Astrocyte (in vitro differentiated cells and primary cell): ENCODE results near the gene TOB1. TPM values are rescaled to one million over a fixed set of nuclear protein-coding genes. Genes with fewer than 3 reads are reported as not detected.
A peak's percentile ranks its signal among the peaks of the same experiment; 100 is the strongest.

Experiments used
- DNase-seq: peaks from one replicate; pipeline ENCODE4 v3.0.0-alpha.2; 2010; ENCODE audit warnings: low read depth
- FAIRE-seq: peaks from 2 replicates; lab custom pipeline; 2011; peaks lifted over from hg19 to GRCh38; lab: Jason Lieb, UNC
- H2AFZ ChIP-seq: 2 replicates; pipeline ENCODE4 v1.6.0; 2012; ENCODE audit warnings: low read depth, low read length, inconsistent platforms
- H3K27ac ChIP-seq: 2 replicates; pipeline ENCODE4 v1.5.1; 2011; ENCODE audit warnings: low read depth, low read length, inconsistent platforms
- H3K27me3 ChIP-seq: 2 replicates; pipeline ENCODE4 v1.6.0; 2011; ENCODE audit warnings: low read length, inconsistent platforms; ENCODE audit not compliant: insufficient read depth
- H3K36me3 ChIP-seq: 2 replicates; pipeline ENCODE4 v1.5.1; 2011; ENCODE audit warnings: low read length, inconsistent platforms; ENCODE audit not compliant: insufficient read depth
- H3K4me1 ChIP-seq: 2 replicates; pipeline ENCODE4 v1.5.1; 2011; ENCODE audit warnings: low read length, inconsistent platforms; ENCODE audit not compliant: insufficient read depth
- H3K4me2 ChIP-seq: 2 replicates; pipeline ENCODE4 v1.6.0; 2012; ENCODE audit warnings: low read length, inconsistent platforms
- H3K4me3 ChIP-seq: 2 replicates; pipeline ENCODE4 v1.5.1; 2011; ENCODE audit warnings: low read depth, mild to moderate bottlenecking, low read length, inconsistent platforms; ENCODE audit not compliant: insufficient read depth
- H3K79me2 ChIP-seq: 2 replicates; pipeline ENCODE4 v1.6.0; 2012; ENCODE audit warnings: mild to moderate bottlenecking, low read length, inconsistent platforms; ENCODE audit not compliant: insufficient read depth
- H3K9ac ChIP-seq: 2 replicates; pipeline ENCODE4 v1.6.0; 2012; ENCODE audit warnings: mild to moderate bottlenecking, low read length, inconsistent platforms
- H3K9me3 ChIP-seq: 2 replicates; pipeline ENCODE4 v1.5.1; 2012; ENCODE audit warnings: low read depth, mild to moderate bottlenecking, low read length, inconsistent platforms; ENCODE audit not compliant: insufficient read depth
- H4K20me1 ChIP-seq: 2 replicates; pipeline ENCODE4 v1.6.0; 2012; ENCODE audit warnings: low read length, inconsistent platforms; ENCODE audit not compliant: insufficient read depth
- H3K27ac Mint-ChIP-seq: one replicate; pipeline ENCODE4 v1.8.0; 2021; ENCODE audit warnings: mild to moderate bottlenecking, mixed read lengths; ENCODE audit not compliant: unreplicated experiment
- H3K27me3 Mint-ChIP-seq: one replicate; pipeline ENCODE4 v1.8.0; 2021; ENCODE audit warnings: low read depth, mixed read lengths; ENCODE audit not compliant: unreplicated experiment
- H3K36me3 Mint-ChIP-seq: one replicate; pipeline ENCODE4 v1.8.0; 2021; ENCODE audit warnings: low read depth, mixed read lengths; ENCODE audit not compliant: unreplicated experiment
- H3K4me1 Mint-ChIP-seq: one replicate; pipeline ENCODE4 v1.8.0; 2021; ENCODE audit warnings: low read depth, mixed read lengths; ENCODE audit not compliant: unreplicated experiment
- H3K4me3 Mint-ChIP-seq: one replicate; pipeline ENCODE4 v1.8.0; 2021; ENCODE audit warnings: mild to moderate bottlenecking, moderate library complexity, mixed read lengths; ENCODE audit not compliant: unreplicated experiment
- H3K9me3 Mint-ChIP-seq: one replicate; pipeline ENCODE4 v1.8.0; 2021; ENCODE audit warnings: mild to moderate bottlenecking, mixed read lengths; ENCODE audit not compliant: unreplicated experiment
- EZH2 ChIP-seq: IDR thresholded peaks from 2 replicates; pipeline ENCODE4 v1.6.1; 2012; ENCODE audit warnings: mild to moderate bottlenecking, low read length, inconsistent platforms; ENCODE audit not compliant: insufficient read depth
- total RNA-seq: library from RNA; stranded (reverse); gene quantifications from 2 replicates; pipeline ENCODE4 v1.2.1, GENCODE V29; 2021
- TF ChIP-seq, protein P1 (sequence below): IDR thresholded peaks from 2 replicates; pipeline ENCODE4 v1.5.1; 2011; ENCODE audit warnings: low read depth, mild to moderate bottlenecking, inconsistent platforms, low read length, moderate library complexity; ENCODE audit not compliant: insufficient read depth

TOB1 gene
- total RNA-seq, 1 donor from 2014 or later, result 71.6 TPM

DNA sequence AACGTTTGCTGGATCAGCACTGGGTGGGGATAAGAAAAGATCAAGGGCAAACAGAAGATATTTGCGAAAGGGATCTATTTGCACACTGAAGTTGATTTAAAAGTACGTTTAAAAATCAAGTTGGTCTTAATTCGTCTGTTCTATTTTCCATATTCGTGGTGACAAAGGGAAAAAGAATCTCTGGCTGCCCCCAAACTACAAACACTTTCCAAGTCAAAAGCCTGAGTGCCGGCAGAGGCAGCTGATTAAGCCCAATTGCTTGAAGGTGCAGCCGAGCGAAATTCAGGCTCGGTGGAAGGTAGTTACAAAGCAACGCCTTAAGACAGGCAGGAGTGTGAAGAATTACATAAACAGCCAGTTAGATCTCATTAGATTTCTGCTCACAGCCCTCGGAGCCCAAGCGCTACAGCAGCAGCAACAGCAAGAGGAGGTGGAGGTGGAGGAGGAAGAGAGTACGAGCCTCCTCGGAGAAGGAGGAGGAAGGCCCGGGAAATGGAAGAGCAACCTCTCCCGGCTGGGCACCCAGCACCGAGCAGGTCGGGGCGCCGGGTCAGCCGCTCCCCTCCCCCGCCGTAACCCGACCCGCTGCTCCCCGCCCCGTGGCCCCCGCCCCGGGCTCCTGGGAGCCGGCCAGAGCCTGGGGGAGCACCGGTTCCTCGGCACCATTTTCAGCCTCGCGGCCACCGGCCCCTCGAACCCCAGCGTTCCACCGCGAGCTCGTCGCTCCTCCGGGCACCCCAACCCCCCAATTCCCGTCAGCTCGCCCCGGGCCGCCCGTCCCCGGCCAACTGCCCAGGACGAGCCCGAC lies 890 bp downstream of the TOB1 start:
- Histone ChIP-seq H3K36me3 (peaks cover 4% of the 10 kb centered on the region), H3K9ac (peak overlapping the region; percentile 89), H3K4me3 (peak overlapping the region; percentile 92), H3K27ac (peak overlapping the region; percentile 50), H3K9me3 (no peaks in the 10 kb centered on the region), H4K20me1 (peaks cover 32% of the 10 kb centered on the region), H3K4me2 (peak overlapping the region; percentile 85), H3K27me3 (no peaks in the 10 kb centered on the region), H3K4me1 (peaks cover 26% of the 10 kb centered on the region), H2AFZ (peak overlapping the region; percentile 1), H3K79me2 (peaks cover 33% of the 10 kb centered on the region)
- H3K9me3 Mint-ChIP-seq, result no peaks in the 10 kb centered on the region
- no peak for FAIRE-seq
- H3K27me3 Mint-ChIP-seq, result no peaks in the 10 kb centered on the region
- peak overlapping the region; percentile 99 for H3K4me3 Mint-ChIP-seq
- peak; percentile 37 for DNase-seq
- peaks cover 20% of the 10 kb centered on the region for H3K4me1 Mint-ChIP-seq
- H3K36me3 Mint-ChIP-seq, result peaks cover 3% of the 10 kb centered on the region
- no peak for TF ChIP-seq EZH2
- TF ChIP-seq, protein P1, sequence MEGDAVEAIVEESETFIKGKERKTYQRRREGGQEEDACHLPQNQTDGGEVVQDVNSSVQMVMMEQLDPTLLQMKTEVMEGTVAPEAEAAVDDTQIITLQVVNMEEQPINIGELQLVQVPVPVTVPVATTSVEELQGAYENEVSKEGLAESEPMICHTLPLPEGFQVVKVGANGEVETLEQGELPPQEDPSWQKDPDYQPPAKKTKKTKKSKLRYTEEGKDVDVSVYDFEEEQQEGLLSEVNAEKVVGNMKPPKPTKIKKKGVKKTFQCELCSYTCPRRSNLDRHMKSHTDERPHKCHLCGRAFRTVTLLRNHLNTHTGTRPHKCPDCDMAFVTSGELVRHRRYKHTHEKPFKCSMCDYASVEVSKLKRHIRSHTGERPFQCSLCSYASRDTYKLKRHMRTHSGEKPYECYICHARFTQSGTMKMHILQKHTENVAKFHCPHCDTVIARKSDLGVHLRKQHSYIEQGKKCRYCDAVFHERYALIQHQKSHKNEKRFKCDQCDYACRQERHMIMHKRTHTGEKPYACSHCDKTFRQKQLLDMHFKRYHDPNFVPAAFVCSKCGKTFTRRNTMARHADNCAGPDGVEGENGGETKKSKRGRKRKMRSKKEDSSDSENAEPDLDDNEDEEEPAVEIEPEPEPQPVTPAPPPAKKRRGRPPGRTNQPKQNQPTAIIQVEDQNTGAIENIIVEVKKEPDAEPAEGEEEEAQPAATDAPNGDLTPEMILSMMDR, result no peak
- H3K27ac Mint-ChIP-seq, result peak overlapping the region; percentile 96

DNA sequence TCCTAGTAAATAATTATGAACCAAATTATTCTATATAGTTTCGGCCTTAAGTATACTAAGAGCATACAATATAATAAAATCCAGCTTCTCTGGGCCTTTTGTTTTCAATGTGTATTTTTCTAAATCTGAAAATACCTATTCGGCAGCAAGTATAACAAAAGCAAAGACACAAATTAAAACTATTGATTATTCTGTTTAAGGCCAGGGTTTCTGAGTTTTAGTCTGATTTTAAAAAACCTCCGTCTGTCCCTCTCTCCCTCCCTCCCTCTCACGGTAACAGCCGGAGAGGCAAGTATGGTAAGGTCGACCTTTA lies 1.5 kb downstream of the TOB1 start:
- H3K36me3 Mint-ChIP-seq, result peaks cover 3% of the 10 kb centered on the region
- no peak for FAIRE-seq
- Histone ChIP-seq H3K36me3 (peaks cover 4% of the 10 kb centered on the region), H3K4me2 (peak overlapping the region; percentile 85), H3K4me3 (peak overlapping the region; percentile 92), H3K9ac (peak overlapping the region; percentile 89), H3K4me1 (peaks cover 26% of the 10 kb centered on the region), H2AFZ (peak overlapping the region; percentile 1), H3K27me3 (no peaks in the 10 kb centered on the region), H3K79me2 (peaks cover 33% of the 10 kb centered on the region), H4K20me1 (peaks cover 32% of the 10 kb centered on the region), H3K9me3 (no peaks in the 10 kb centered on the region), H3K27ac (peak overlapping the region; percentile 50)
- H3K4me1 Mint-ChIP-seq, result peaks cover 20% of the 10 kb centered on the region
- H3K9me3 Mint-ChIP-seq, result no peaks in the 10 kb centered on the region
- no peak for DNase-seq
- H3K4me3 Mint-ChIP-seq, result peak overlapping the region; percentile 99
- TF ChIP-seq, protein P1, result no peak
- TF ChIP-seq EZH2, result no peak
- H3K27ac Mint-ChIP-seq, result peak overlapping the region; percentile 96
- no peaks in the 10 kb centered on the region for H3K27me3 Mint-ChIP-seq

DNA sequence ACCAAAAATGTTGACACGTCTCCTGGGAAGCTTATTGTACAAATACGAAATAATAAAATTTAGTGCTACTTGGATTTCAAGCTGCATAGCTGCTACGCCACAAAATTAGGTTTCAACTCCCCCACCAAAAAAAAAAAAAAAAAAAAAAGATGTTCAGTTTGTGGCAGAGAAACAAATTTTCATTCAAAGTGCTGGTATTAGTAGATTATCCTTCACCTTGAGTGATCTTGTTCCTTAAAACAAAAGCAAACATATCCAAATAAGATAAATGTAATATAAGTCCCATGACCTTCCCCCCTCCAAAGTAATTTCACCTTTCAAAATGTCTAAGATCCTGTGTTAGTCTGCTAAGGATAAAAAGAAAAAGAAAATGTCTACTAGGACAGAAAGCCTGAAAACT lies 2.2 kb downstream of the TOB1 start:
- H3K27me3 Mint-ChIP-seq, result no peaks in the 10 kb centered on the region
- H3K4me3 Mint-ChIP-seq, result peak overlapping the region; percentile 99
- no peaks in the 10 kb centered on the region for H3K9me3 Mint-ChIP-seq
- DNase-seq, result no peak
- Histone ChIP-seq H3K9me3 (no peaks in the 10 kb centered on the region), H3K9ac (peak overlapping the region; percentile 89), H3K36me3 (peaks cover 4% of the 10 kb centered on the region), H3K27me3 (no peaks in the 10 kb centered on the region), H3K27ac (no peak overlapping the region), H4K20me1 (peaks cover 32% of the 10 kb centered on the region), H2AFZ (no peak overlapping the region), H3K4me1 (peaks cover 26% of the 10 kb centered on the region), H3K4me2 (peak overlapping the region; percentile 85), H3K79me2 (peaks cover 33% of the 10 kb centered on the region), H3K4me3 (peak overlapping the region; percentile 92)
- TF ChIP-seq, protein P1, result no peak
- no peak for TF ChIP-seq EZH2
- peak overlapping the region; percentile 96 for H3K27ac Mint-ChIP-seq
- no peak for FAIRE-seq
- H3K4me1 Mint-ChIP-seq, result peaks cover 20% of the 10 kb centered on the region
- peaks cover 3% of the 10 kb centered on the region for H3K36me3 Mint-ChIP-seq
